Measurements from ENCODE around the gene TMEM198. TPM values are rescaled to one million over a fixed set of nuclear protein-coding genes. Genes with fewer than 3 reads are reported as not detected.

Gene TMEM198
- total and polyA plus RNA-seq, 2 of the 4 experiments (the other 2 are of a cell fraction) = 0.18 to 2.2 TPM

GRCh38 chr2:219498280-219499057 lies 45.4 kb upstream of the TMEM198 start, which contains the start of gene GMPPA:
GMPPA (plus strand) TSS chr2:219498891; CDS start chr2:219499976, 1,085 bp downstream.
- Histone ChIP-seq H3K4ac (ENCODE audit: low read depth, low read length) (peak within 1 kb of the TSS; percentile 99), H3K9ac (ENCODE audit: low read depth, low read length) (peak within 1 kb of the TSS; percentile 91), H3K36me3 (ENCODE audit: control insufficient read depth, insufficient read depth, low read length) (peaks cover 8% of the 10 kb centered on the region), H4K20me1 (ENCODE audit: insufficient read depth, low read length) (no peaks in the 10 kb centered on the region), H3K27ac (ENCODE audit: insufficient read depth, low read length) (peak within 1 kb of the TSS; percentile 89), H2BK120ac (ENCODE audit: low read depth, low read length) (peak within 1 kb of the TSS; percentile 60), H3K4me1 (ENCODE audit: control insufficient read depth, insufficient read depth, low read length) (peaks cover 15% of the 10 kb centered on the region), H2BK5ac (ENCODE audit: low read depth, low read length, poor library complexity, severe bottlenecking) (peak within 1 kb of the TSS; percentile 90), H3K79me1 (ENCODE audit: low read depth in 1 of 2, low read length in 2 of 2) (peaks cover 18 to 32% of the 10 kb centered on the region in 2 experiments), H4K5ac (ENCODE audit: low read depth, low read length) (peak within 1 kb of the TSS; percentile 65), H3K14ac (replicated peaks; ENCODE audit: low read depth, low read length) (peak within 1 kb of the TSS; percentile 100), H3K4me3 (ENCODE audit: insufficient read depth, low read depth, low read length) (peak within 1 kb of the TSS; percentile 62), H4K91ac (ENCODE audit: insufficient read depth, low read depth, low read length) (peak within 1 kb of the TSS; percentile 96), H2BK20ac (ENCODE audit: low read depth, low read length) (no peak within 1 kb of the TSS), H3K9me1 (ENCODE audit: insufficient read depth, low read length) (peaks cover 12% of the 10 kb centered on the region), H3K56ac (ENCODE audit: extremely low read depth, insufficient read depth, low read length) (peak within 1 kb of the TSS; percentile 93), H2AFZ (replicated peaks; ENCODE audit: low read length, poor library complexity) (peak within 1 kb of the TSS; percentile 98), H4K8ac (ENCODE audit: low read depth in 2 of 2, low read length in 2 of 2) (peak within 1 kb of the TSS; percentile 76 to 97), H2AK5ac (ENCODE audit: low read depth, low read length) (peak within 1 kb of the TSS; percentile 88), H2BK15ac (ENCODE audit: low read depth, low read length) (peak within 1 kb of the TSS; percentile 36; the same call in 1 of the 3 replicates), H3K27me3 (ENCODE audit: control insufficient read depth, insufficient read depth, low read length) (no peaks in the 10 kb centered on the region; the same call in 1 of the 2 replicates), H2AK9ac (replicated peaks; ENCODE audit: low read depth, low read length, poor library complexity) (peak within 1 kb of the TSS; percentile 100), H3K18ac (ENCODE audit: low read depth, low read length) (peak within 1 kb of the TSS; percentile 47), H3K9me3 (ENCODE audit: control insufficient read depth, insufficient read depth, low read length) (no peaks in the 10 kb centered on the region), H3K4me2 (ENCODE audit: low read depth, low read length) (peak within 1 kb of the TSS; percentile 83), H3K23ac (ENCODE audit: low read depth, low read length) (peak within 1 kb of the TSS; percentile 97)
- TF ChIP-seq BHLHE40 (IDR thresholded peaks at IDR 0.05; ENCODE audit: low read depth, low read length) (no peak; the same call in 1 of the 2 replicates), RCOR1 (IDR thresholded peaks at IDR 0.05; ENCODE audit: insufficient replicate concordance, low read length) (peak; percentile 61), MAZ (IDR thresholded peaks at IDR 0.05; ENCODE audit: borderline replicate concordance, low read depth, low read length) (peak; percentile 77), POLR2A (IDR thresholded peaks at IDR 0.05; ENCODE audit: low read depth, low read length) (peak; percentile 86), MXI1 (IDR thresholded peaks at IDR 0.05; ENCODE audit: borderline replicate concordance, low read depth, low read length) (0 out of 2 replicates have a peak, but pooled peaks have one; percentile 3), USF2 (IDR thresholded peaks at IDR 0.05; ENCODE audit: low read depth, low read length) (peak; percentile 91), MAFK (IDR thresholded peaks at IDR 0.05; ENCODE audit: low read depth, low read length) (no peak)
- in situ Hi-C loops (cut with MboI; ENCODE audit: low sequenced_read_pairs) = no loop called here
- BruUV-seq (replicated peaks) = no TSS peak
- ChIA-PET POLR2A (ENCODE audit: unreplicated experiment) (interaction anchor here (0.6 to 1.4 kb wide), 5 partner anchors 10 to 46 kb away, joined by 3 to 4 read pairs (median 3); no protein-coding TSS in a partner anchor), CTCF (interaction anchor here (0.6 to 4.1 kb wide), 4 partner anchors 11 to 488 kb away, joined by 3 to 28 read pairs (median 4); no protein-coding TSS in a partner anchor)
- DNase-seq (peak; percentile 99), ATAC-seq (ENCODE audit: low read depth) (peak; percentile 85)
- dilution Hi-C loops (cut with HindIII; ENCODE audit: low sequenced_read_pairs, unreplicated experiment) = no loop called here
- intact Hi-C loops (cut with micrococcal nuclease) = loop anchor here (1.0 to 2.0 kb wide), 2 partner anchors 23 to 38 kb away; no protein-coding TSS in a partner anchor
- 0% methylated on average over 16 of the region's 49 CpGs; no CpG with 5 or more reads in 1 of the 2 experiments for WGBS, 2 experiments (ENCODE audit: extremely low coverage in 2 of 2, insufficient read length in 1 of 2)

Measured in IMR-90 (cell line).